GM18498 (cell line): ENCODE results near the gene WNT1.

Source experiments
- ATAC-seq: cut with Tn5 transposase; IDR thresholded peaks from one replicate; pipeline ENCODE4 v1.9.1; 2021; ENCODE audit warnings: mild to moderate bottlenecking, moderate library complexity; ENCODE audit not compliant: unreplicated experiment

Gene WNT1

DNA sequence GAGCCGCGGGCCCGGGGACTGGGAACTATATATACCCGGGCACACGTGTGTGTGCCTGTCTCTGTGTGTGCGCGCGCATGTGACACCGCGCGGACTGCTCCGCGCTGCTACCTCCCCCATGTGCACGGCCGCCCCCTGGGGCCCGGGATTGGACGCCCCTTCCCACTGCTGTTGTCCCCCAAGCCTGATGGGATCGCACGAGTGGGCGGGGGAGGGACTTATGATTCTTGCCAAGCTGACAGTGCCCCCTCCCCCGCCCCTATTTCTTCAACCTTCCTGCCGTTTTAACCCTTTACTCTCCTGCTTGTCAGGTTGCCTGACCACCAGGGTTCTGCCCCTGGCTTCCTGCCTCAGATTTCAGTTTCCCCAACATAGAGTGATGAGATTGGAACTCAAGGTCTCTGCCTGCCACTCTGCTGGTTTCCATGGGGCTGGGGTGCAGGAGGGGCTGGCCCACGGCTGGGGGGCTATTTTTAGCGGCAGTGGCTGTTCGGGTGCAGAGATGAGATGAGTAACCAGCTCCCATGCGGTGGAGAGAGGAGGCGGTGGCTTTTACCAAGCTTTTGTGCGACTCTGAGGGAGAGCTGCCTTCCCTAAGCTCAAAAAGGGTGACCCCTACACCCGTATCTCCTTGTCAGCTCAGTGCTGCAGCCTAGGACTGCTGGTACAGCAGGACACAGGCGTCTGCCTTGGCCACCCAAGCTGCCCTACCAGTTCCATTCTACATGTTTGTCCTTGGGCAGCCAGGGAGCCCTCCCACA, 21.4 kb downstream of the WNT1 start, which contains the start of gene DDN:
DDN (minus strand) TSS at position 5 of the 761 bp plus-strand sequence. CDS start 88 bp downstream, outside the sequence.
- no peak for ATAC-seq

DNA sequence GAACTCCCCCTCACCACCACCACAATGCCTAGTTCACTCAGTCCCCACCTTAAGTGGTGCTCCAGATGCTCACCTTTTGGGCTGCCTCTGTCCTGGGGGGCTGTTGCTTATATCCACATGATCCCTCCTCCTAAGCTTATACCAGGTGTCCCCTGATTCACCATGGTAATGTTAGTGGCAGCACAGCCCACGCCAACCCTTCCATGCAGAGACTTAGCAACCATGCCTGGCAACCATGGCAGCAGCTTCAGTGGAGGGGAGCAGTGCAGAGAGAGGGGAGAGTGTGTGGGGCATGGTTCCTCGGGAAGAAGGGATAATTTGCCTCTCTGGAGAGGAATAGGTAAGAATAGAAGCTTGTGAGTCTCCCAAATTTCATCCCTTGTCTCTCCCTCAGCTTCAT, 22.2 kb downstream of the WNT1 start:
- ATAC-seq: no peak

DNA sequence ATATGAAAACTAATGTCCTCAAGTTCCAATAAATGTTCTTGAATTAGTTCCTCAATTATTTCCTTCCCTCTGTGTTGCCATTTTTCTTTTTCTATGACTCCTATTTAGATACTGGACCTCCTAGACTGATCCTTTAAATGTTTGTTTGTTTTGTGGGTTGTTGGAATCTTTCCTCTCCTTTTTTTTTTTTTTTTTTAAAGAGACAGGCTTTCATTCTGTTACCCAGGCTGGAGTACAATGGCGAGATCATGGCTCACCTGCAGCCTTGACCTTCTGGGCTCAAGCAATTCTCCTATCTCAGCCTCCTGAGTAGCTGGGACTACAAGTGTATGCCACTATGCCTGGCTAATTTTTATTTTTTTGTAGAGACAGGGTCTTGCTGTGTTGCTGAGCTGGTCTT, 30.8 kb downstream of the WNT1 start:
- ATAC-seq: no peak

DNA sequence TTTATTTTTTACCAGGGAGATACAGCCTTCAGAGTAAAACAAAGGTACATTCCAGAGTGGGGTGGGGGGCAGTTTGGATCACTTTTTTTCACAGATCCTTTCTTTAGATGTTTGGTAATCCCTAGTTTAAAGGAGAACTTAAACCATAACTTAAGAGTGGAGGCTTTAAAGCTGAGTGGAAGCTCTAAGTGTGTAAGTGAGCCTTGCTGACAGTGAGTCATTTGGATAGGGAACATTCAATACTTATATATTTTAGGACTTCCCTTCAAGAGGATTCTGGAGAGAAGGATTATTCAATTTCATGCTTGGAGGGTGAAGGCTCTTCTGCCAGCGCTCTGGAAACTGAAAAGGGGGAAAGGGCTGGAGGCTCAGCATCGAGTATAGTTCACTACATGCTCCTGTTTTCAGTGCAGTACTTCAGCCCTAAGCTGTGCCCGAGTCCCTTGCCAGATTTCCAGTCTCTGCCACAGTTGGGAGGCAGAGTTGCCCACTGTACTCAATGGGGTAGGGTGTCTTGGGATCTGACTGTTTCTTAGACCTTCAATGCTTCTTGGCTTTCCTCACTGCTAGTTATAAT, 32.1 kb downstream of the WNT1 start:
- ATAC-seq: no peak

DNA sequence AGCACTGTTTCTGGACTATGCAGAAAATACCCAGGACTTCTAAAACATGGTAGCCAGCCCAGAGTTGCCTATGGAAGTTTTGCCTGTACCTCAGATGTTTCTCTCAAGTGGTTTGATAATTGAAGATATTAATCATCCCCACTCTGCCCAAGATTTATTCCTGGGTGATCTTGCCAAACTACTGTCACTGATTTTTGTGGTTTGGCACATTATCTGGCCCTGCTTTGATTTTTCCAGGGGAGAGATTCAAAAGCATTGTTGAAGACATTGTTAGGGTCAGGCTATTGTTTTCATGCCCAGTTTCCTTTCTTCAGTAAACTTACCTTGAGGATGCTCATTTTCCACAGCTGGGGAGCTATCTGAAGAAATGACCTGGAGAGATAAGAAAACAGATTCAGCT, 34.6 kb downstream of the WNT1 start:
- ATAC-seq: no peak

DNA sequence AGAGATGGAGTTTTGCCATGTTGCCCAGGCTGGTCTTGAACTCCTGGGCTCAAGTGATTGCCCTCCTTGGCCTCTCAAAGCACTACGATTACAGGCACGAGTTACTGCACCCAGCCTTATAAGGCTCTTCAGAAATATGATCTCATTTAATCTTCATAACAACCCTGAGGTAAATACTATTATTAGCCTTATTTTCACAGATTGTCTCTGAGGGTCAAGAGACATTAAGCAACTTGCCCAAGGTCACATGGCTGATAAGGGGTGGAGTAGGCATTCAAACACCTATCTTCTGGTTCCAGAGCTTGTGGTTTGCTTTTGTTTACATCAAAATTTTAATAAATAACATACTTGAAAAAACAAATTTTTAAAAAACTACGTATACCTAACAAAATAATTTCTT, 35.3 kb downstream of the WNT1 start:
- ATAC-seq: no peak

DNA sequence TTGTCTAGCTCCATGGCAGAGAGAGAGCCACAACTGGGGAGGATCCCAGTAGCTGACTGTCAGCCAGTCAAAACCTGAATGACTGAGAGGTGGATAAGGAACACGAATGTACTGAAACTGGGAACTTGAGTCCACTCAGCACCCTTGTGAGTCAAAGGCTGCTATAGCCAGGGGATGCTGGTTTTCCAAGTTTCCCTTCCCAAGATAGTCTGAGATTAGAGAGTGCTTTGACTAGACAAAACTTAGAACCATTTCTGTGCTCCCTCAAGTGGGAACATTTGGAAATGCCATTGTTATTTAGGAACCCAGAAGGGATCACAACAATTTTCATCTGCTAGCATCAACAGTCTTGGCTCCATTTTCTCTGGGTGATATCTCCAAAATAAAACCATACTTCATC, 36.4 kb downstream of the WNT1 start:
- ATAC-seq: no peak

DNA sequence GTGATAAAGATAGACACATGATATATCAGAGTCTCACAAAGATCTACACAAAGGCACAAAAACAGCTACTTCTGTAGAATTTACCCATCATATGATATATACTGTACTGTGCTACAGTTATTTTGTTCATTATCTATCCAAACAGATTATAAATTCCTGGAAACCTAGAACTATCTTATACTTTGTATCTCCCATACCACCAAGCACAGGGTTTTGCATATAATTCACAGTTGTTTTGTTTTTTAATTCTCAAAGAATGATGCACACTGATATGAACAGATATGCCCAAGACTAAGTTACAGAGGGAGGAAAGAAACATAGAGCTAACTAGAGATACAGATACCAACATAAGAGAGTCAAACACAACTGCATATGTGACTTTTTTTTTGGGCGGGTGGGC, 37.1 kb downstream of the WNT1 start:
- ATAC-seq: no peak

DNA sequence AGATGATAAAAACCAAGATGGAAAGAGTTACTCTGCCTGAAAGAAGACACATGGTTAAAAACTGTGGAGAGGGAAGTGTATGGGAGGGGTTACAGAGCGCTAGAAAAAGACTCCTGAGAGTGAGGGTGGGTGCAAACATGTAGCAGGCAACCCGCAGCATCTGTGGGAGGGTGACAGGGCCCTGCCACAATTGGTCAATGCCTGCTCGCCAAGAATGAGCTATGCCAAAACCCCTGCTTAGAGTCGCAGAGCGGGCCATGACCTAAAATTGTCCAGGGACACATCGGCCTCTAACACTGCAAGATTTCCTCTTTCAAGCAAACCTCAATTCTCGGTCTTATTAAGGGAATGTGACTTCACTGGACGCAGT, 39.8 kb downstream of the WNT1 start:
- peak; percentile 2 for ATAC-seq

DNA sequence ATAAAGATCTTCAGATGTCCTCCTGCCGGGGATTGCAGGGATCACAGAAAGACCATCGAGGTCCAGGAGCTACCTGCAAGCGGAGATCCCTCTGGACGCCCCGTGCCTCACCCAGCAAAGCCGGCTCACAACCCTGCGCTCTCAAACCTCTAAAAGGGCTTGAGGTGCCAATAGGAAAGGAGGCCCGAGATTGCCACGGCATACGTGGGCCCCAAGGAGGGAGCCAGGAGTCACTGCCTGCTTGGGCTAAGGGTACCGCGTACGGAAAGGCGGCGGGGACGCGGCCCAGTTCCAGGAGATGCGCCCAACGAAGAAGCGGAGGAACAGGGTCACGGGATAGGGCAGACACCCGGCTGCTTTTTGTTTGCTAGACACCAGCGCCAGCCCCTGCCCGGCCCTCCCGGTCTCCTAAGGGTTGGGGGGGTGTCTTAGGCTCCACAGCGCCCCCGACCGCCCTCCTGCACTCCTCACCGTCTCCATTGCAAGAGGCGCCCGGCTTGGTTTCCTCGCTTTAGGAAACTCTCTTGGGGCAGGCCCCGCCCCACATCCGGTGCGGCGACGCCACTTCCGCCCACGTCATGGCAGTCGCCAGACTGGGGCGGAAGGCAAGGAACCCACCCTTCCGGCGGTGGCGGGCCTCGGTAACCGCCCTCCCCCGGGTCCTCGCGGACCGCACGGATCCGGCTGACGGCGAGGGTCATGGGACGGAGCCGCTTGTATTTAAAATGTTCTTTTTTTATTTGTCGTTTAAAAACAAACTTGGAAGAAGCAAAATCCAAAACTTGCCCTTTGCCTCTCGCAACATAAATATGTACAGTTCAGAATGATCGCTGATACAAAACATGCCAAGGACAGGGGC, 40.4 kb downstream of the WNT1 start, which contains the start of gene PRKAG1:
PRKAG1 (minus strand) TSS at position 516 of the 859 bp plus-strand sequence; CDS start at position 480, 36 bp downstream.
- ATAC-seq: peak; percentile 91

DNA sequence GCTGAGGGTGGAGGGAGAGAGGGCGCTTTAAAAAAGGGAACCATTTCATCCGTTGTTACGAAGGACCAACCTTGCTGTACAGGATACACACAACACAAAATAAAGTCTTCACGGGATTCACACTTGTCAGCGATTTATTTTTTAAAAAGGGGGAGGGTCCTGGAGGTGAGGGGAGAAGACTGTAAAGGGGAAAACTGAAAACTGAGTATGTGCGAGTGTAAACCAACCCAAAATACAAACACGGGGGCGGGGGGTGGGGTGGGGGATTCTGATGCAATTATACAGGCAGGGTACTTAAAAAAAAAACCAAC, 41.0 kb downstream of the WNT1 start:
- ATAC-seq: peak; percentile 31

DNA sequence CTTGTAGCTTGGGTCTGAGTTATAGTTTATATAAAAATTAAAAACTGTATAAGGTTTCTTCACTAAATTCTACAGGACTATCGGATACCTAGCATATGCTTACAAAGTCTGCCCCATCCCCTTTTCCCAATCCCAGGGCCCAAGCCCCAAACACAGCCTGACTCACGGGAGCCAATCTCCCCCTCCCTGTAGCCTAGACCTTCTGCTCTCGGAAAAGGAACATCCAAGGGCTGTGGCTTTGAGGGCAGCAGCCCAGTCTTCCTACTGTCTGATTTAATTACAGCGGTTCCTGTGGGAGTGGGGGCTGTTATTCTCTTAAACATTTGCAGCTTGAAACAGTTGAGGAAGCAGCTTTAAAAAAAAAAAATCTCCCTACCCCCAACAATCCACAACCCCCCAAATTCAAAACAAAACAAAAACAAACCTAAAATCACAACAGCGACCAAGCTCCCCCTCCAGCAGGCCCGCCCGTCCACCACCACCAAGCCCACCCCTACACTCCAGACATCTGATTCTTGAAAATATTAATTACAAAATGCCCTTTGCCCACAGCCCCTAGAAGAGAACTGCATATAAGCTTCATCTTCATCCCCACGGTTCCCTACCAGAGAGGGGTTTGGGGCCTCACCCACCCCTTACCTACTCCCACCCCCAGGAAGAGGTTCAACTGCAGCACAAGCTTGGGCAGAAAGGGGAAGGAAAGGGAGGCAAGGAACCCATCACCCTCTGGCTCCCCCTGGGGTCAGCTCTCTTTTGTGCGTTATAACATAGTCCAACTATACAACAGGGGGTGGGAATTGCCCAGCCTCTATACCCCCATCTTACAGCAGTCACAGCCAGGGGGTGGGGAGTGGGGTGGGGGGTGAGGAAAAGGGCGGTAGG, 41.6 kb downstream of the WNT1 start:
- ATAC-seq: no peak

DNA sequence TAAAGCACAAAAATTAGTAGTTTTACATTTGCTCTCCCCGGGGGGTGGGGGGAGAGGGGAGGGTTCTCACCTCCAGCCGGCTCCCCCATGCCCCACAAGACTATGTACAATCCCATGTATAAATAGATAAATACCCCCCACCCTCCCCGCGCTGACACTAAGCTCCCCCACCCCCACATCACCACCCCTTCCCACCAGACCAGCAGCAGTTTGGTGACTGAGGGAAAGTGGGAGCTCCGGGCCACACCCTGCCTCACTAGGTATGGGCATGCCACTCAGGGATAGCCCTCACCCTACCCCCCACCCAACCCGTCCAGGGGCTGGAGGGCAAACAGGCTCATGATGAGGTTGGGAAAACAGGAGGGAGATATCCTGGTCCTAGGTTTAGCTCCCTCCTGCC, 42.3 kb downstream of the WNT1 start:
- ATAC-seq: no peak

DNA sequence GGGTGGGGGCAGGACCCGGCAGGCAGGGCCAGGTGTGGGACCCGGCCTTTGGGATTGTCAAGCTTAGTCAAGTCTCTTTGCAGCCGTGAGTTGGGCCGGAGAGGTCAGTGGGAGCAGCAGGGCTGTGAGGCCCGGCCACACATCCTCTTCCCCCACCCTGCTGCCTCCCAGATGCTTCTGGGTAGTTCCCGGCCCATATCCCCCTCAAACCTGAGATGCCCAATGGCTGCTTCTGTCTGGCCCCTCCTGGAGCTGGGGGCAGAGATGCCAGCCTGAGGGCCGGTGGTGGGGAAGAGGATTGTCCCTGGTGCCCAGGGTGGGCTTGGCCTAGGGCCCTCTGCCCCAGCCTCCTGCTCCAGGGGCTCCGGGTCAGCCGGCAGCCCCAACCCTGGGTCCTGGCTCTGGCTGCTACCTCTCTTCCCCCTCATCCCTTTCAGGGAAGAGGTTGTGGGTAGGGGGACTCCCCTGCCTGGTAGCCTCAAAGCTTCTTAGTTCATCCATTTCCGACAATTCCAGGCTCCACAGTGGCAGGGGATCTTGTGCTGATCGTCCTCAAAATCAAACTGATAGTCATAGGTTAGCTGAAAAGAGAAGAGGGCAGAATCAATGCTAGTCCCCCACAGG, 43.3 kb downstream of the WNT1 start:
- ATAC-seq: no peak

DNA sequence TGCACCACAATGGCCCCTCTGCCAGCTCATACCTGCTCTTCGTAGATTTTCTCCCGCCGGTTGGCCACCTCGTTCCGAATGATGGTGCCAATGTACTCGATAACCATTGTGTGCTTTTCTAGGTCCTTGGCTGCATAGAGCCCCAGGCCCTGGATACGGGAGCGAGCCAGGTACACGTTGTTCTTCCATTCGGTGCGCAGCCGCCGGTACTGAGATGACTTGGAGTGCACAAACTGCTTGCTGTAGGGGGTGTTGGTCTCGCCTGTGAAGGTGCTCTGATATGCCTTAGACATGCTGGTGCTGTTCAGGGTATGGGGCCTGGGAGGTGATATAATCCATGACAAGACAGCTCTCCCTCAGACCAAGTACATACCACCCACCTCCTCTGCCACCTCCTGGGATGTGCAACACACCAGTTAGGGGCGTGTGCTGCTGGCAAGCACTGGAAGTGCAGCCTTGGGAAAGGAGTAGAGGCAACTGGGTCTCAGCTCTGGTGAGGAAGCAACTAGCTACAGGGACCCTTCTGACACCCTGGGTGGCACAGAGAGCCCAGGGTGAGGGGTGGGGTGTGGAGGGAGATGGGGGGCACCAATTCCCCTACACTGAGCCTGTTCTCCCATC, 44.5 kb downstream of the WNT1 start:
- ATAC-seq: no peak

DNA sequence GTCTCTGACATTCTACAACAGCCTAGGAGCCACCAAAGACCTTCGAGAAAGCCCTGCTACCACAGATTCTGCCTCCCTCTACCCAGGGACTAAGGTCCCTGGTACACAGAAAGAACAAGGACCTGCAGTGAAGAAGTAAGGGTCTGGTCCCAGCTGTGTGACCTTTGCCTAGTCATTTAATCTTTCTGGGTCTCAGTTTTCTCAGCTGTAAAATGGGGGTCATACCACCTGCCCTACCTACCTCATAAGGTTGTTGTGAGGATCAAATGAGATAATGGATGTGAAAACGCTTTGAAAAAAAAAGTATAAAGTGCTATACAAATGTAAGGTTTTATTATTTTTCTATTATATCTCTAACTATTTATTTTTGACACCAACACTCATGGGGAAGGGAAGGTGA, 45.7 kb downstream of the WNT1 start:
- ATAC-seq: no peak

DNA sequence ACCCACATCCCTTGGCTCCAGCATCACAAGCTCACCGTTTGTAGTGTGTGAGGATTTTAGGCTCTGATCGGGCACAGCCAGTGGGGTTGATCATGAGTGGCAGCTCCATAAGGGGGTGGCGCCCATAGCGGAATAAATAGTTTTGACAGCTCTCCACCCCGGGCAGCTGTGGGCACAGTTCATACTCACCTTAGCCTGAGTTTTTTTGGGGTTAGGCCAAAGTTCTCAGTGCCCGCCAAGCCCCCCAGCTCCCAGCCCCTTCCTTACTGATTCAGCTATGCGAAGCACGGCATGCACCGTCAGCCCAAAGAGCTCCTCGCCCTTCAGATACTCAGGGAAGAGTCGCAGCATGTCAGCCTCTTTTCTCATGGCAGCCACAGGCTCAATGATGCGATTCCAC, 46.4 kb downstream of the WNT1 start:
- ATAC-seq: no peak

DNA sequence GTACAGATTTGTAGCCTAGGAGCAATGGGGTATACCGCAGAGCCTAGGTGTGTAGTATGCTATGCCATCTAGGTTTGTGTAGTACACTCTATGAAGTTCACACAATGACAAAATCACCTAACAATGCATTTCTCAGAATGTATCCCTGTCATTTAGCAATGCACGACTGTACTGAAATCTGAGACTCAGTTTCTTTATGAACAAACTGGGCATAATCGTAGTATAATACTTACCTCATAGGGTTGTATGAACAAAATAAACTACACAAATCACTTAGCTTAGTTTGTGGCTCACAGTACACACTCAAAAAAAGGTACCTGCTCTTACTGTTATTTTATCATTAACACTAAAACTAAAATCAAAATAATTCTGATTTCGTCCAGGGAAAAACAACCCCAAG, 47.3 kb downstream of the WNT1 start:
- no peak for ATAC-seq

DNA sequence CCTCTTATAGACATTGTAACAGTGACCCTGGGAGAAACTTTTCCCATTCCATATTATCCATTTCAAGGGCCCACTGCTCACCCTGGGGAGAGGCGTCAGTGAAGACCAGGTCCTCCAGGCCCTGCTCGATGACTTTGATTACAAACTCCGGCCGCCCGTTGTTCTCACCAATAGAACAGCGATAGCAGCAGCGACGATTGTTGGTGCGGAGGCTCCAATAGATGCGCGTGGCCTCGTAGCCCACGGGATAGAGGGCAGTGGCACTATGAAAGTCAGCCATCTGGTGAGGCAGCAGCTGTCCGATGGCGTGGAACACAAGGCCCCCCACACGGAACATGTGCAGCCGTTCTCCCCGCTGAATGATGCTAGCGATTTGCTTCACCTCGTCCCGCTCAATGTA, 48.0 kb downstream of the WNT1 start:
- ATAC-seq: no peak
